Erythroblast (primary cell): Measurements from ENCODE around the gene CHRNA5.

Experiments used
- GATA1 ChIP-seq: IDR thresholded peaks from 2 replicates; pipeline ENCODE4 v1.6.1; 2011; ENCODE audit warnings: low read depth, mild to moderate bottlenecking, control low read depth, low read length, moderate library complexity
- POLR2A ChIP-seq: IDR thresholded peaks from 2 replicates; pipeline ENCODE4 v1.6.1; 2011; ENCODE audit warnings: mild to moderate bottlenecking, low read length

DNA sequence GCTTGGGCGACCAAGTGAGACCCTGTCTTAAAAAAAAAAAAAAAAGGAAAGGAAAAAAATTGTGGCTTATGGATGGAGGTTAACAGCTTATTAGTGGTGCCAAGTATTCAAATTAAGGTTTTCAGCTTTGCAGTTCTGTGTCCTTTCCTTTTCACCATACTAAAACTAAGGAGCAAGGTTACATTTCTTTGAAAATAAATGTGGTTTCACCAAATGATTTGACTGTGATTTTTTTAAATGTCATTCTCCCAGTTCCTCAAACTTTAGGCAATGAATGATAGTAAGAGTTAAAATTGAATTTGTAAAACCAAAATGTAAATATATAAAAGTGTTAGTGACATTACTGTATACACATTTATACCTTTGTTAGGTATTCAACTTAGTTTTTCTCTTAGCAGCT, 9.6 kb downstream of the CHRNA5 start:
- TF ChIP-seq POLR2A: no peak
- TF ChIP-seq GATA1: no peak
